Lung (tissue), 11 donors: ENCODE measurements around the gene POM121. TPM values are rescaled to one million over a fixed set of nuclear protein-coding genes. Genes with fewer than 3 reads are reported as not detected.
"Not testable (repeated sequence)": the region's sequence is repeated elsewhere in the genome, so short reads cannot be mapped to it uniquely, and the experiment has no call there.

Experiments used
- ATAC-seq: fragments of 200-7000 bp; cut with Tn5 transposase; one replicate; pipeline ENCODE4 v1.9.1; 2020; ENCODE audit warnings: moderate number of reproducible peaks; ENCODE audit not compliant: insufficient read depth, low FRiP score
- DNase-seq, 3 donors: peaks; one replicate each; pipeline ENCODE4 v3.0.0-alpha.2; 2013 to 2017
- H3K27ac ChIP-seq, 2 donors: one replicate each; pipeline ENCODE4 v1.5.1; 2013; ENCODE audit warnings: mild to moderate bottlenecking in 2 of 2, moderate library complexity in 2 of 2, control low read depth in 1 of 2, inconsistent platforms in 1 of 2, low read depth in 1 of 2, low read length in 1 of 2
- H3K27me3 ChIP-seq, 3 donors: one replicate each; pipeline ENCODE4 v1.5.1; 2013; ENCODE audit warnings: low read length in 2 of 3; ENCODE audit not compliant: control insufficient read depth in 3 of 3, insufficient read depth in 3 of 3
- H3K36me3 ChIP-seq, 4 donors: one replicate each; pipeline ENCODE4 v1.5.1; 2013; ENCODE audit warnings: low read length in 4 of 4, mild to moderate bottlenecking in 1 of 4, moderate library complexity in 1 of 4; ENCODE audit not compliant: control insufficient read depth in 4 of 4, insufficient read depth in 4 of 4
- H3K4me1 ChIP-seq, 5 donors: one replicate each; pipeline ENCODE4 v1.5.1; 2013; ENCODE audit warnings: low read length in 5 of 5, mild to moderate bottlenecking in 2 of 5, moderate library complexity in 1 of 5; ENCODE audit not compliant: control insufficient read depth in 5 of 5, insufficient read depth in 5 of 5
- H3K4me3 ChIP-seq: one replicate; pipeline ENCODE4 v1.5.1; 2013; ENCODE audit warnings: mild to moderate bottlenecking, control low read depth, moderate library complexity
- H3K9ac ChIP-seq, 2 donors: one replicate each; pipeline ENCODE4 v1.5.1; 2013; ENCODE audit warnings: low read length in 2 of 2, control low read depth in 1 of 2; ENCODE audit not compliant: insufficient read depth in 1 of 2
- H3K9me3 ChIP-seq, 4 donors: one replicate each; pipeline ENCODE4 v1.5.1; 2013; ENCODE audit warnings: low read length in 3 of 4, mild to moderate bottlenecking in 1 of 4, moderate library complexity in 1 of 4; ENCODE audit not compliant: control insufficient read depth in 4 of 4, insufficient read depth in 3 of 4
- WGBS, 2 donors: extraction: QIAGEN DNeasy Blood & Tissue Kit; methylation state at CpG; one replicate each; pipeline ENCODE4 v1.1.7; 2013; 5-methylcytosine and 5-hydroxymethylcytosine counted together
- polyA plus RNA-seq, 2 donors: library from polyadenylated mRNA; stranded (reverse); fragments of 200-250 nt; gene quantifications; one replicate each; pipeline ENCODE4 v1.2.1, GENCODE V29; 2013
- small RNA-seq: library from RNA; depleted of rRNA; stranded (forward); fragments of <200 nt; gene quantifications from one replicate; pipeline ENCODE3, GENCODE V24; 2014; ENCODE audit warnings: low replicate concordance
- total RNA-seq, 2 donors: library from RNA; depleted of rRNA in 1 of 2; stranded (reverse); fragments of >200 nt in 1 of 2; gene quantifications; one replicate each; pipeline ENCODE4 v1.2.1, GENCODE V29; 2014 to 2021
- donor health status: Bipolar disorder and iron deficiency.
- donor health status: healthy.
- donor health status: DM: yes; HTN: yes; CAD: no.

Gene POM121
- total and polyA plus RNA-seq, 4 donors, result 14.5 to 38.0 (median 16.6) TPM

- not testable (repeated sequence) for H3K9me3 ChIP-seq, H3K27me3 ChIP-seq, H3K36me3 ChIP-seq, ATAC-seq, H3K4me1 ChIP-seq, H3K27ac ChIP-seq, DNase-seq, H3K4me3 ChIP-seq, H3K9ac ChIP-seq
- WGBS, 2 donors, result 94 to 97% methylated on average over 8 of the region's 8 CpGs
Measured at GRCh38 chr7:72995484-72995883, 70.6 kb downstream of the POM121 start.

- DNase-seq, ATAC-seq, H3K4me1 ChIP-seq, H3K27me3 ChIP-seq, H3K9ac ChIP-seq, H3K4me3 ChIP-seq, H3K36me3 ChIP-seq, H3K27ac ChIP-seq, H3K9me3 ChIP-seq: not testable (repeated sequence)
- 61 to 65% methylated on average over 3 to 4 of the region's 8 CpGs for WGBS, 2 donors
Measured at GRCh38 chr7:72997447-72997846, 72.6 kb downstream of the POM121 start.

GRCh38 chr7:72997887-72998468 is 73.1 kb downstream of the POM121 start:
- not testable (repeated sequence) for H3K4me3 ChIP-seq, DNase-seq, H3K4me1 ChIP-seq, H3K36me3 ChIP-seq, H3K9ac ChIP-seq, H3K9me3 ChIP-seq, ATAC-seq, H3K27ac ChIP-seq, H3K27me3 ChIP-seq
- no CpG with 5 or more reads among the region's 11 CpGs for WGBS, 2 donors

Small RNA genes within 50 kb of the gene (small RNA-seq; reads per million reads assigned to genes)
- not detected for gene RF00019

Other genes with a start within 250 kb of the POM121 start
- gene TYW1B, start 96.9 kb upstream of the POM121 start, total RNA-seq, result 10 to 100 TPM in 1 of 2 donors, 1 to 10 TPM in 1; 2.1 to 10.1 TPM
- 1 to 10 TPM in 1 of 2 donors, under 1 TPM in 1; 0.90 to 1.1 TPM for gene TYW1B, start 96.9 kb upstream of the POM121 start, polyA plus RNA-seq
- gene TRIM74, start 44.4 kb downstream of the POM121 start, total RNA-seq, result 1 to 10 TPM in 1 of 2 donors, not detected in 1; 1.5 TPM
- under 1 TPM; 0.37 to 0.53 TPM for gene TRIM74, start 44.4 kb downstream of the POM121 start, polyA plus RNA-seq
- under 1 TPM in 1 of 2 donors, not detected in 1; 0.11 TPM for gene SPDYE8, start 104.7 kb downstream of the POM121 start, total RNA-seq
- not detected for gene SPDYE8, start 104.7 kb downstream of the POM121 start, polyA plus RNA-seq
- under 1 TPM in 1 of 2 donors, not detected in 1; 0.11 TPM for gene SPDYE11, start 132.8 kb downstream of the POM121 start, total RNA-seq
- gene SPDYE11, start 132.8 kb downstream of the POM121 start, polyA plus RNA-seq, result not detected
- under 1 TPM in 1 of 2 donors, not detected in 1; 0.11 TPM for gene SPDYE9, start 160.9 kb downstream of the POM121 start, total RNA-seq
- not detected for gene SPDYE9, start 160.9 kb downstream of the POM121 start, polyA plus RNA-seq